Heart left ventricle (tissue), 16 donors: Measurements from ENCODE around the gene MAML1. TPM values are rescaled to one million over a fixed set of nuclear protein-coding genes. Genes with fewer than 3 reads are reported as not detected.

ENCODE experiments used
- ATAC-seq, 4 donors: fragments of 200-7000 bp; cut with Tn5 transposase; one replicate each; pipeline ENCODE4 v1.9.1; 2020 to 2022; ENCODE audit warnings: moderate library complexity in 4 of 4, mild to moderate bottlenecking in 3 of 4, moderate number of reproducible peaks in 1 of 4
- DNase-seq, 5 donors: peaks; one replicate each; pipeline ENCODE4 v3.0.0-alpha.2; 2020
- H3K27ac ChIP-seq, 12 donors: fragments of 200-600 bp; sonication (generic) in 4 of 12; one replicate each; pipeline versions ENCODE4 v1.5.0 to v1.8.0; 2016 to 2022; ENCODE audit warnings: mild to moderate bottlenecking in 2 of 12
- H3K27me3 ChIP-seq, 9 donors: fragments of 200-600 bp; sonication (generic) in 2 of 9; one replicate each; pipeline versions ENCODE4 v1.5.1 to v1.8.0; 2016 to 2022; ENCODE audit warnings: mild to moderate bottlenecking in 3 of 9
- H3K36me3 ChIP-seq, 9 donors: fragments of 200-600 bp; sonication (generic) in 2 of 9; one replicate each; pipeline versions ENCODE4 v1.5.0 to v1.8.0; 2018 to 2022; ENCODE audit warnings: mild to moderate bottlenecking in 2 of 9
- H3K4me1 ChIP-seq, 12 donors: fragments of 200-600 bp; sonication (generic) in 4 of 12; one replicate each; pipeline versions ENCODE4 v1.5.0 to v1.8.0; 2016 to 2022; ENCODE audit warnings: mild to moderate bottlenecking in 3 of 12
- H3K4me3 ChIP-seq, 12 donors: fragments of 200-600 bp; sonication (generic) in 4 of 12; one replicate each; pipeline versions ENCODE4 v1.5.0 to v1.8.0; 2017 to 2022; ENCODE audit warnings: mild to moderate bottlenecking in 9 of 12, moderate library complexity in 4 of 12
- H3K9me3 ChIP-seq, 12 donors: fragments of 200-600 bp; sonication (generic) in 4 of 12; one replicate each; pipeline versions ENCODE4 v1.5.0 to v1.8.0; 2016 to 2022; ENCODE audit warnings: mild to moderate bottlenecking in 1 of 12
- POLR2A ChIP-seq, 2 donors: fragments of 450-650 bp; IDR thresholded peaks; one replicate each; pipeline ENCODE4 v1.6.1; 2017; ENCODE audit warnings: antibody characterized with exemption in 2 of 2, mild to moderate bottlenecking in 2 of 2, moderate library complexity in 2 of 2
- WGBS, 4 donors: extraction: QIAGEN DNeasy Blood & Tissue Kit in 2 of 4; methylation state at CpG; one replicate each; pipeline versions ENCODE4 v1.1.5 to v1.1.7; 2013 to 2018; 5-methylcytosine and 5-hydroxymethylcytosine counted together
- intact Hi-C, 10 donors: fragments of 100-400 bp; cut with DNase I; formaldehyde crosslinking; loops; one replicate each; pipeline versions ENCODE4 v1.11.1 to v1.14.2; 2022
- polyA plus RNA-seq, 2 donors: library from polyadenylated mRNA; stranded (reverse); fragments of 200-250 nt; gene quantifications; one replicate each; pipeline ENCODE4 v1.2.3, GENCODE V29; 2013
- total RNA-seq, 9 donors: library from RNA; depleted of rRNA in 2 of 9; stranded (reverse); fragments of >200 nt in 2 of 9; fragmentation: NEBNext Ultra II Directional in 3 of 9; extraction: Animal tissue kit (Norgen Biotek cat#: 25700) in 3 of 9; gene quantifications; one replicate each; pipeline versions ENCODE4 v1.1.0 to v1.2.4, GENCODE V29; 2016 to 2023
- TF ChIP-seq, protein P1 (sequence below), 12 donors: fragments of 200-600 bp; sonication (generic) in 4 of 12; IDR thresholded peaks; one replicate each; pipeline versions ENCODE4 v1.5.0 to v1.8.0; 2018 to 2022; ENCODE audit warnings: antibody characterized with exemption in 12 of 12, mild to moderate bottlenecking in 5 of 12
- donor health status: ischemic (EF 13 %, LVEDD 7.1; RV severe dilation, severe dysfunction).
- donor health status: healthy with polysubstance abuse.
- donor health status: DM: no; HTN: yes; CAD: no.
- donor health status: DM: no; HTN: no; CAD: no.
- donor health status: ischemic (EF 25% LVEDD 6.9; RV normal size, moderate dysfunction).
- donor health status: ischemic (EF 25% LVEDD 5.7; RV mildly dilated, moderate dysfunction).
- donor health status: healthy.
- donor health status: DM: yes; HTN: yes; CAD: no.
- donor health status: ischemic (EF 35%, LVEDD 5.7; RV mildly dilated, moderate dysfunction).
- donor health status: nonischemic (EF 11% LVEDD 7.7; RV severe dilation, severe dysfunction).
- donor health status: DM: yes; HTN: yes; CAD: no.
- donor health status: PGD.
- donor health status: ischemic (EF 29% LVEDD 5.4; RV normal size, mild dysfunction).
- donor health status: nonischemic (EF 23%, LVEDD 6.1; RV moderate dilation, normal function).

The MAML1 gene
- total and polyA plus RNA-seq, 11 donors, result 6.9 to 18.0 (median 11.8) TPM

DNA sequence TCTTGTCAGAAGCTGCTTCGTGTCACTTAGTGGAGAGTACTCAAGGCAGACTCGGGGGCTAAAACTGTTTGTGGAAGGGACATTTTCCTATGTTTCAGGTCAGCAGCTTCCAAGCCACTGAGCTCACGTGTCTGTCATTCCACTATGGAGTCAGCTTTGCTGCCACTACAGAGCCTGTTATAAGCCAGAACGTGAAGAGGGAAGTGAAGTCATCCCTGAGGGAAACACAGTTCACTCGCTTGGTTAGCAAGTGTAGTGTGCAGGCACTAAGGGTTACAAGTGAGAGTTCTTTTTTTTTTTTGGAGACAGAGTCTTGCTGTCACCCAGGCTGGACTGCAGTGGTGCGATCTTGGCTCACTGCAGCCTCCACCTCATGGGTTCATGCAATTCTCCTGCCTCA, 36.6 kb downstream of the MAML1 start:
- H3K36me3 ChIP-seq, result peaks cover 2 to 92% (median 82%) of the 10 kb centered on the region in 9 donors
- no peak overlapping the region for H3K27ac ChIP-seq
- no peak for DNase-seq
- 71 to 88% (median 80%) methylated on average over 5 to 6 of the region's 6 CpGs for WGBS, 4 donors
- TF ChIP-seq, protein P1, sequence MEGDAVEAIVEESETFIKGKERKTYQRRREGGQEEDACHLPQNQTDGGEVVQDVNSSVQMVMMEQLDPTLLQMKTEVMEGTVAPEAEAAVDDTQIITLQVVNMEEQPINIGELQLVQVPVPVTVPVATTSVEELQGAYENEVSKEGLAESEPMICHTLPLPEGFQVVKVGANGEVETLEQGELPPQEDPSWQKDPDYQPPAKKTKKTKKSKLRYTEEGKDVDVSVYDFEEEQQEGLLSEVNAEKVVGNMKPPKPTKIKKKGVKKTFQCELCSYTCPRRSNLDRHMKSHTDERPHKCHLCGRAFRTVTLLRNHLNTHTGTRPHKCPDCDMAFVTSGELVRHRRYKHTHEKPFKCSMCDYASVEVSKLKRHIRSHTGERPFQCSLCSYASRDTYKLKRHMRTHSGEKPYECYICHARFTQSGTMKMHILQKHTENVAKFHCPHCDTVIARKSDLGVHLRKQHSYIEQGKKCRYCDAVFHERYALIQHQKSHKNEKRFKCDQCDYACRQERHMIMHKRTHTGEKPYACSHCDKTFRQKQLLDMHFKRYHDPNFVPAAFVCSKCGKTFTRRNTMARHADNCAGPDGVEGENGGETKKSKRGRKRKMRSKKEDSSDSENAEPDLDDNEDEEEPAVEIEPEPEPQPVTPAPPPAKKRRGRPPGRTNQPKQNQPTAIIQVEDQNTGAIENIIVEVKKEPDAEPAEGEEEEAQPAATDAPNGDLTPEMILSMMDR (IDR thresholded peaks at IDR 0.05), result no peak
- TF ChIP-seq POLR2A (IDR thresholded peaks at IDR 0.05), result no peak
- H3K27me3 ChIP-seq, result no peaks in the 10 kb centered on the region
- H3K4me3 ChIP-seq, result no peak overlapping the region
- ATAC-seq, result no peak
- H3K4me1 ChIP-seq, result peaks cover 0 to 56% (median 25%) of the 10 kb centered on the region in 12 donors
- intact Hi-C loops, result loop anchor here in 1 of 10 donors (10.0 kb wide), 2 partner anchors 86 to 136 kb away; partner anchors contain the start of genes MRNIP and TBC1D9B
- no peaks in the 10 kb centered on the region for H3K9me3 ChIP-seq

DNA sequence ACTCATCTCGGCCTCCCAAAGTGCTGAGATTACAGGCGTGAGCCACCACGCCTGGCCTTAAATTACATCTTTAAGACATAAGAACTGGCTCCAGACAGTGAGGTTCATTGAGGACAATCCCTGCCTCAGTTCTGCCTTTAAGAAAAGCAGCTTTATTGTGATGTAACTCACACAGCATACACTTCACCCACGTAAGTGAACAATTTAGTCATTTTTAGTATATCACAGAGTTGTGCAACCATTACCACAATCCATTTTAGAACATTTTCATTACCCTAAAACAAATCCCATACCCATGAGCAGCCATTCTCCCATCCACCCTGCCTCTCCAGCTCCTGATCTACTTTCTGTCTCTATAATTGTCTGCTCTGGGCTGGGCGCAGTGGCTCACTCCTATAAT, 37.2 kb downstream of the MAML1 start:
- no peak overlapping the region for H3K4me3 ChIP-seq
- H3K4me1 ChIP-seq, result peaks cover 0 to 51% (median 23%) of the 10 kb centered on the region in 12 donors
- H3K36me3 ChIP-seq, result peaks cover 2 to 97% (median 87%) of the 10 kb centered on the region in 9 donors
- no peak for DNase-seq
- no peaks in the 10 kb centered on the region for H3K27me3 ChIP-seq
- no peak for ATAC-seq
- intact Hi-C loops, result loop anchor here in 1 of 10 donors (10.0 kb wide), 2 partner anchors 85 to 135 kb away; partner anchors contain the start of genes MRNIP and TBC1D9B
- no peak for TF ChIP-seq POLR2A (IDR thresholded peaks at IDR 0.05)
- TF ChIP-seq, protein P1 (IDR thresholded peaks at IDR 0.05), result no peak
- H3K9me3 ChIP-seq, result no peaks in the 10 kb centered on the region
- H3K27ac ChIP-seq, result no peak overlapping the region
- WGBS, 4 donors, result 92 to 97% (median 95%) methylated on average over 5 of the region's 5 CpGs

DNA sequence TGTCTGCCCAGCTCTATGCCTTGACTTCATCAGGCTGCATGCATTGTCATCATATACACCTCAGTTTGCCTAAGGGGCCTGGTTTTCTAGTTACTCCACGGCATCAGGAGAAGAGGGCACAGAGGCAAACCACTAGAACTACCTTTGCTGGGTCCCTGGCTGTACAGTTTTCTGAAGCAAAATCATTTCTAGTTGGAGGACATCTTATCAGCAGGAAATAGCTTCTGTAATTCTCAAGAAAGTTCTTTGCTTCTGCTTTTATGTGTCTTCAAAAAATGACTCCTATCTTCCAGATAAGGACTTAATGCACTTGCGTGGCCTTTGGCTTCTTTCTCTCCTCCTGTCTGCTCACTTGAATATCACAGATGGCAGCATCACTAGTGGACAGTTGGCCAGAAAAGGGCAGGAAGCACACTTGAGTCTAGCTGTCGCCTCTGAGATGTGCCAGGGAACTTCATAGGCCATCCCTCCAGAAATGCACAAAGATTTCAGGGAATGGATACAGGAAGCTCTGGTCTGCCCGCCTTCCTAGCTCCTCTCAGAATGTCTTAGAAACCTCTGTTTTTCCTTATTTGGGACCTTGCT, 38.8 kb downstream of the MAML1 start:
- 79 to 87% (median 85%) methylated on average over 4 of the region's 4 CpGs for WGBS, 4 donors
- Histone ChIP-seq H3K4me3 (no peak overlapping the region), H3K36me3 (peaks cover 2 to 100% (median 90%) of the 10 kb centered on the region in 9 donors), H3K4me1 (peaks cover 0 to 47% (median 6%) of the 10 kb centered on the region in 12 donors), H3K27ac (no peak overlapping the region), H3K27me3 (no peaks in the 10 kb centered on the region), H3K9me3 (no peaks in the 10 kb centered on the region)
- DNase-seq (no peak), ATAC-seq (no peak)
- intact Hi-C loops, result no loop called here
- TF ChIP-seq, protein P1 (IDR thresholded peaks at IDR 0.05), result no peak
- TF ChIP-seq POLR2A (IDR thresholded peaks at IDR 0.05), result no peak

DNA sequence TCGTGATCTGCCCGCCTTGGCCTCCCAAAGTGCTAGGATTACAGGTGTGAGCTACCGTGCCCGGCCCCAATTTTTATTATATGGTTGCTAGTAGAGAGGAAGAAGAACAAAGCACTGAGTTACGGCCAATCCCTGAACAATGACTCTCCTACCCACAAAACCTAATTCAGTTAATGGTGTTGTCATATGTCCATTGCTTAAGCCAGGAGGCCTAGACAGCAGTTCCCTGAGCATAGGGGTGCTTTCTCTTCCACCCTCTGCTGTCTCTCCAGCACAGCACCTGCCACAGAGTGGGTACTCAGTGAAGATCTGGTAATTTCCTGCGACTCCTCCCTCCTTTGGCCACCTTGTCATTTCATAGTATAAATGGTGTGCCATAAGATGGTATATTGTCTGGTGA, 39.7 kb downstream of the MAML1 start:
- intact Hi-C loops, result no loop called here
- Histone ChIP-seq H3K27ac (no peak overlapping the region), H3K4me1 (peaks cover 0 to 47% (median 2%) of the 10 kb centered on the region in 12 donors), H3K4me3 (no peak overlapping the region), H3K36me3 (peaks cover 2 to 100% (median 87%) of the 10 kb centered on the region in 9 donors), H3K27me3 (no peaks in the 10 kb centered on the region), H3K9me3 (no peaks in the 10 kb centered on the region)
- 90 to 97% (median 92%) methylated on average over 6 of the region's 6 CpGs for WGBS, 4 donors
- no peak for ATAC-seq
- no peak for DNase-seq
- TF ChIP-seq, protein P1 (IDR thresholded peaks at IDR 0.05), result no peak
- TF ChIP-seq POLR2A (IDR thresholded peaks at IDR 0.05), result no peak
